AG09309 (cell line): ENCODE results near the gene RPP25L.

Experiments used
- DNase-seq: peaks from one replicate; pipeline ENCODE4 v3.0.0-alpha.2; 2010; ENCODE audit warnings: low read depth
- H3K4me3 ChIP-seq: 2 replicates; pipeline ENCODE4 v1.5.1; 2011; ENCODE audit warnings: mild to moderate bottlenecking, low read depth, low read length, moderate library complexity; ENCODE audit not compliant: control insufficient read depth
- CTCF ChIP-seq: IDR thresholded peaks from 2 replicates; pipeline ENCODE4 v1.5.1; 2011; ENCODE audit warnings: mild to moderate bottlenecking, low read depth, low read length, inconsistent platforms; ENCODE audit not compliant: insufficient read depth, control insufficient read depth; ENCODE audit errors: missing control alignments

Gene RPP25L

GRCh38 chr9:34637356-34638137 is 25.6 kb upstream of the RPP25L start, which contains the start of gene SIGMAR1:
TSS of gene SIGMAR1 (minus strand) at chr9:34637787. CDS start at chr9:34637697, 90 bp downstream.
- DNase-seq: peak; percentile 63
- H3K4me3 ChIP-seq: peak within 1 kb of the TSS; percentile 93
- TF ChIP-seq CTCF: no peak

- no peak for TF ChIP-seq CTCF
- H3K4me3 ChIP-seq: peak overlapping the region; percentile 93
- DNase-seq: no peak
These were observed 25.0 kb upstream of the RPP25L start for GRCh38 chr9:34636791-34637355.

- DNase-seq: no peak
- no peak for TF ChIP-seq CTCF
- no peak overlapping the region for H3K4me3 ChIP-seq
These were observed 23.7 kb upstream of the RPP25L start for GRCh38 chr9:34635556-34635955.

GRCh38 chr9:34634551-34635248 is 22.8 kb upstream of the RPP25L start:
- DNase-seq: no peak
- no peak overlapping the region for H3K4me3 ChIP-seq
- TF ChIP-seq CTCF: no peak

- no peak overlapping the region for H3K4me3 ChIP-seq
- peak; percentile 76 for TF ChIP-seq CTCF
- DNase-seq: peak; percentile 21
These were observed 22.1 kb upstream of the RPP25L start for GRCh38 chr9:34633851-34634550.

- TF ChIP-seq CTCF: no peak
- DNase-seq: no peak
- H3K4me3 ChIP-seq: no peak overlapping the region
These were observed 21.3 kb upstream of the RPP25L start for GRCh38 chr9:34633166-34633565.
